DND-41 (cell line): Measurements from ENCODE around the gene COPE.

Experiments
- ATAC-seq: fragments of 200-7000 bp; cut with Tn5 transposase; 3 replicates; pipeline ENCODE4 v1.9.1; 2021; ENCODE audit warnings: low read depth; ENCODE audit not compliant: insufficient read depth
- DNase-seq: peaks from one replicate; pipeline ENCODE4 v3.0.0-alpha.2; 2020
- H2AFZ ChIP-seq: 2 replicates; pipeline ENCODE4 v1.6.0; 2012; ENCODE audit warnings: low read depth, low read length
- H3K27ac ChIP-seq: 2 replicates; pipeline ENCODE4 v1.5.1; 2012; ENCODE audit warnings: low read length, inconsistent platforms
- H3K27me3 ChIP-seq: fragments of 200-600 bp; sonication (generic); 2 replicates; pipeline ENCODE4 v1.6.0; 2012; ENCODE audit warnings: low read length, mild to moderate bottlenecking, inconsistent platforms; ENCODE audit not compliant: insufficient read depth, poor library complexity
- H3K36me3 ChIP-seq: 2 replicates; pipeline ENCODE4 v1.5.1; 2012; ENCODE audit warnings: low read length, inconsistent platforms; ENCODE audit not compliant: insufficient read depth
- H3K4me1 ChIP-seq: 2 replicates; pipeline ENCODE4 v1.5.1; 2012; ENCODE audit warnings: mild to moderate bottlenecking, low read length; ENCODE audit not compliant: insufficient read depth
- H3K4me2 ChIP-seq: 2 replicates; pipeline ENCODE4 v1.6.0; 2012; ENCODE audit warnings: mild to moderate bottlenecking, moderate library complexity, low read length, inconsistent platforms; ENCODE audit not compliant: insufficient read depth
- H3K4me3 ChIP-seq, 2 experiments: fragments of 200-600 bp in 1 of 2; shearing (Covaris generic) in 1 of 2; 2 replicates each; pipeline ENCODE4 v1.5.1; 2012 to 2016; ENCODE audit warnings: inconsistent platforms in 2 of 2, low read length in 2 of 2, mild to moderate bottlenecking in 2 of 2, low read depth in 1 of 2, moderate library complexity in 1 of 2
- H3K79me2 ChIP-seq: 2 replicates; pipeline ENCODE4 v1.6.0; 2012; ENCODE audit warnings: low read length, inconsistent platforms; ENCODE audit not compliant: insufficient read depth
- H3K9ac ChIP-seq: 2 replicates; pipeline ENCODE4 v1.6.0; 2012; ENCODE audit warnings: low read depth, mild to moderate bottlenecking, inconsistent platforms, low read length, moderate library complexity
- H3K9me3 ChIP-seq: 2 replicates; pipeline ENCODE4 v1.5.1; 2012; ENCODE audit warnings: low read length, moderate library complexity, mild to moderate bottlenecking, inconsistent platforms; ENCODE audit not compliant: insufficient read depth, severe bottlenecking
- H4K20me1 ChIP-seq: 2 replicates; pipeline ENCODE4 v1.6.0; 2012; ENCODE audit warnings: low read length; ENCODE audit not compliant: insufficient read depth
- CTCF ChIP-seq: IDR thresholded peaks from 2 replicates; pipeline ENCODE4 v1.5.1; 2012; ENCODE audit warnings: borderline replicate concordance, low read length, moderate library complexity, mild to moderate bottlenecking; ENCODE audit not compliant: poor library complexity, severe bottlenecking; ENCODE audit errors: extremely low read depth
- EZH2 ChIP-seq: IDR thresholded peaks from 3 replicates; pipeline ENCODE4 v1.6.1; 2012; ENCODE audit warnings: borderline replicate concordance, low read depth, mild to moderate bottlenecking, moderate library complexity, low read length, inconsistent platforms; ENCODE audit not compliant: severe bottlenecking

COPE gene

GRCh38 chr19:18856385-18857126 is 62.6 kb downstream of the COPE start:
- H3K9ac ChIP-seq, result no peak overlapping the region
- H3K4me2 ChIP-seq, result no peak overlapping the region
- DNase-seq (no peak), ATAC-seq (0 out of 3 replicates have a peak, but pooled peaks have one; percentile 27)
- peaks cover 26% of the 10 kb centered on the region for H3K79me2 ChIP-seq
- H3K27me3 ChIP-seq, result no peaks in the 10 kb centered on the region
- no peak for TF ChIP-seq EZH2
- peak; percentile 43 for TF ChIP-seq CTCF
- peaks cover 86% of the 10 kb centered on the region for H4K20me1 ChIP-seq
- no peak overlapping the region for H3K27ac ChIP-seq
- no peak overlapping the region for H3K4me3 ChIP-seq
- no peak overlapping the region for H2AFZ ChIP-seq
- H3K4me1 ChIP-seq, result no peaks in the 10 kb centered on the region
- H3K36me3 ChIP-seq, result peaks cover 100% of the 10 kb centered on the region
- no peaks in the 10 kb centered on the region for H3K9me3 ChIP-seq

GRCh38 chr19:18855647-18856384 is 63.4 kb downstream of the COPE start:
- no peak for TF ChIP-seq EZH2
- no peak for TF ChIP-seq CTCF
- no peak for DNase-seq
- no peaks in the 10 kb centered on the region for H3K27me3 ChIP-seq
- H3K4me2 ChIP-seq, result no peak overlapping the region
- no peak overlapping the region for H3K9ac ChIP-seq
- ATAC-seq, result no peak
- peaks cover 100% of the 10 kb centered on the region for H3K36me3 ChIP-seq
- H3K4me1 ChIP-seq, result no peaks in the 10 kb centered on the region
- no peaks in the 10 kb centered on the region for H3K9me3 ChIP-seq
- H4K20me1 ChIP-seq, result peaks cover 84% of the 10 kb centered on the region
- no peak overlapping the region for H3K27ac ChIP-seq
- H3K79me2 ChIP-seq, result peaks cover 33% of the 10 kb centered on the region
- no peak overlapping the region for H3K4me3 ChIP-seq
- H2AFZ ChIP-seq, result no peak overlapping the region

- Histone ChIP-seq H3K27me3 (no peaks in the 10 kb centered on the region), H3K27ac (no peak overlapping the region), H2AFZ (no peak overlapping the region), H3K36me3 (peaks cover 100% of the 10 kb centered on the region), H3K9me3 (no peaks in the 10 kb centered on the region), H4K20me1 (peaks cover 84% of the 10 kb centered on the region), H3K4me3 (no peak overlapping the region), H3K4me2 (no peak overlapping the region), H3K79me2 (peaks cover 36% of the 10 kb centered on the region), H3K9ac (no peak overlapping the region), H3K4me1 (no peaks in the 10 kb centered on the region)
- no peak for TF ChIP-seq CTCF
- DNase-seq (no peak), ATAC-seq (no peak)
Observed at GRCh38 chr19:18854982-18855381, 64.2 kb downstream of the COPE start.
